Stimulated activated naive CD4-positive, alpha-beta T cell (primary cell): Measurements from ENCODE around the gene HIVEP1.

ENCODE experiments used
- DNase-seq, 6 experiments: peaks; one replicate each; lab custom pipeline; 2025; lab: John Stamatoyannopoulos, UW

The HIVEP1 gene

GRCh38 chr6:12048609-12049008 is 36.5 kb downstream of the HIVEP1 start:
- DNase-seq, result no peak

GRCh38 chr6:12049165-12049564 is 37.1 kb downstream of the HIVEP1 start:
- DNase-seq, result no peak

GRCh38 chr6:12051861-12052368 is 39.8 kb downstream of the HIVEP1 start:
- DNase-seq, result peak; percentile 6 to 73 (median 66)

- DNase-seq, result no peak
These were observed 46.3 kb downstream of the HIVEP1 start for GRCh38 chr6:12058172-12058961.

GRCh38 chr6:12060780-12061609 is 48.9 kb downstream of the HIVEP1 start:
- peak; percentile 58 to 79 (median 67) for DNase-seq

- no peak for DNase-seq
These were observed 50.5 kb downstream of the HIVEP1 start for GRCh38 chr6:12062605-12063004.

- DNase-seq, result no peak
These were observed 52.0 kb downstream of the HIVEP1 start for GRCh38 chr6:12064131-12064530.

GRCh38 chr6:12064538-12065071 is 52.5 kb downstream of the HIVEP1 start:
- no peak for DNase-seq

GRCh38 chr6:12065321-12066140 is 53.4 kb downstream of the HIVEP1 start:
- peak in 1 of 6 experiments; percentile 5 for DNase-seq

- DNase-seq, result no peak
These were observed 54.2 kb downstream of the HIVEP1 start for GRCh38 chr6:12066297-12066696.

GRCh38 chr6:12068899-12069557 is 56.9 kb downstream of the HIVEP1 start:
- DNase-seq, result no peak

GRCh38 chr6:12069891-12070529 is 57.9 kb downstream of the HIVEP1 start:
- no peak for DNase-seq

GRCh38 chr6:12071064-12071615 is 59.0 kb downstream of the HIVEP1 start:
- DNase-seq, result no peak

- peak in 3 of 6 experiments; percentile 42 to 52 (median 51) for DNase-seq
These were observed 63.0 kb downstream of the HIVEP1 start for GRCh38 chr6:12075067-12075563.

GRCh38 chr6:12077021-12077710 is 65.1 kb downstream of the HIVEP1 start:
- DNase-seq, result no peak

GRCh38 chr6:12078014-12078413 is 65.9 kb downstream of the HIVEP1 start:
- no peak for DNase-seq

GRCh38 chr6:12081771-12082170 is 69.7 kb downstream of the HIVEP1 start:
- DNase-seq, result no peak

- no peak for DNase-seq
These were observed 70.3 kb downstream of the HIVEP1 start for GRCh38 chr6:12082368-12082767.

GRCh38 chr6:12083302-12083701 is 71.2 kb downstream of the HIVEP1 start:
- no peak for DNase-seq

- DNase-seq, result no peak
These were observed 71.7 kb downstream of the HIVEP1 start for GRCh38 chr6:12083763-12084162.
